GM21786 (cell line): ENCODE data around the gene COL4A5.
"Not testable (repeated sequence)": the region's sequence is repeated elsewhere in the genome, so short reads cannot be mapped to it uniquely, and the experiment has no call there.

Experiments
- ATAC-seq: cut with Tn5 transposase; IDR thresholded peaks from one replicate; pipeline ENCODE4 v1.9.1; 2021; ENCODE audit not compliant: unreplicated experiment

The COL4A5 gene

GRCh38 chrX:108439426-108439942, at the start of gene COL4A5:
Gene COL4A5 (plus strand): TSS chrX:108439838. CDS start chrX:108440126, 288 bp downstream.
- ATAC-seq: no peak

GRCh38 chrX:108390976-108391717, 48.5 kb upstream of the COL4A5 start:
- ATAC-seq: not testable (repeated sequence)

- ATAC-seq: no peak
Measured at GRCh38 chrX:108396188-108396891, 43.3 kb upstream of the COL4A5 start.

- ATAC-seq: no peak
Measured at GRCh38 chrX:108396986-108397385, 42.7 kb upstream of the COL4A5 start.

GRCh38 chrX:108397627-108398391, 41.8 kb upstream of the COL4A5 start:
- no peak for ATAC-seq

- ATAC-seq: no peak
Measured at GRCh38 chrX:108399418-108400165, 40.0 kb upstream of the COL4A5 start.

GRCh38 chrX:108412783-108413182, 26.9 kb upstream of the COL4A5 start:
- ATAC-seq: no peak

GRCh38 chrX:108415146-108415545, 24.5 kb upstream of the COL4A5 start:
- no peak for ATAC-seq

GRCh38 chrX:108415891-108416290, 23.7 kb upstream of the COL4A5 start:
- ATAC-seq: no peak

GRCh38 chrX:108417257-108417656, 22.4 kb upstream of the COL4A5 start:
- ATAC-seq: peak; percentile 50

GRCh38 chrX:108419401-108419800, 20.2 kb upstream of the COL4A5 start:
- no peak for ATAC-seq

- ATAC-seq: no peak
Measured at GRCh38 chrX:108420481-108420880, 19.2 kb upstream of the COL4A5 start.

GRCh38 chrX:108426262-108426661, 13.4 kb upstream of the COL4A5 start:
- no peak for ATAC-seq

- no peak for ATAC-seq
Measured at GRCh38 chrX:108435261-108435660, 4.4 kb upstream of the COL4A5 start.

- ATAC-seq: no peak
Measured at GRCh38 chrX:108437349-108438109, 2.1 kb upstream of the COL4A5 start.

GRCh38 chrX:108438110-108438623, 1.5 kb upstream of the COL4A5 start, which contains the start of gene COL4A6:
Gene COL4A6 (minus strand): TSS chrX:108438422. CDS start chrX:108438196, 226 bp downstream.
- ATAC-seq: no peak

- no peak for ATAC-seq
Measured at GRCh38 chrX:108439961-108440696, 491 bp downstream of the COL4A5 start.

GRCh38 chrX:108442901-108443464, 3.3 kb downstream of the COL4A5 start:
- no peak for ATAC-seq

GRCh38 chrX:108447303-108447702, 7.7 kb downstream of the COL4A5 start:
- no peak for ATAC-seq
